Hepatic stellate cell (primary cell): ENCODE data around the gene MAP7D1.

Experiments
- DNase-seq: peaks from one replicate; pipeline ENCODE4 v3.0.0; 2011; ENCODE audit warnings: low spot score

The MAP7D1 gene

GRCh38 chr1:36126797-36127500, 29.0 kb upstream of the MAP7D1 start:
- no peak for DNase-seq

GRCh38 chr1:36128126-36128904, 27.6 kb upstream of the MAP7D1 start:
- DNase-seq, result no peak

GRCh38 chr1:36128905-36129206, 27.1 kb upstream of the MAP7D1 start:
- no peak for DNase-seq

GRCh38 chr1:36132029-36132428, 23.9 kb upstream of the MAP7D1 start:
- no peak for DNase-seq

GRCh38 chr1:36133484-36133883, 22.5 kb upstream of the MAP7D1 start:
- DNase-seq, result peak; percentile 69

GRCh38 chr1:36134031-36134430, 21.9 kb upstream of the MAP7D1 start:
- no peak for DNase-seq

- peak; percentile 52 for DNase-seq
These were observed 21.2 kb upstream of the MAP7D1 start for GRCh38 chr1:36134505-36135329.

- DNase-seq, result no peak
These were observed 20.7 kb upstream of the MAP7D1 start for GRCh38 chr1:36135330-36135667.

GRCh38 chr1:36135796-36136195, 20.2 kb upstream of the MAP7D1 start:
- no peak for DNase-seq

- peak; percentile 88 for DNase-seq
These were observed 19.4 kb upstream of the MAP7D1 start for GRCh38 chr1:36136535-36136934.

GRCh38 chr1:36137226-36137625, 18.7 kb upstream of the MAP7D1 start:
- no peak for DNase-seq

- DNase-seq, result no peak
These were observed 18.2 kb upstream of the MAP7D1 start for GRCh38 chr1:36137776-36138175.

- no peak for DNase-seq
These were observed 16.4 kb upstream of the MAP7D1 start for GRCh38 chr1:36139521-36139920.

- no peak for DNase-seq
These were observed 13.8 kb upstream of the MAP7D1 start for GRCh38 chr1:36142121-36142520.

GRCh38 chr1:36143424-36143823, 12.5 kb upstream of the MAP7D1 start:
- no peak for DNase-seq

GRCh38 chr1:36144413-36144812, 11.5 kb upstream of the MAP7D1 start:
- no peak for DNase-seq

- DNase-seq, result no peak
These were observed 7.1 kb upstream of the MAP7D1 start for GRCh38 chr1:36148821-36149236.

- peak; percentile 98 for DNase-seq
These were observed 6.6 kb upstream of the MAP7D1 start, which contains the start of gene TRAPPC3 for GRCh38 chr1:36149237-36149972. TSS of gene TRAPPC3 (minus strand) at chr1:36149486. CDS start at chr1:36149378, 108 bp downstream.

GRCh38 chr1:36149973-36150295, 6.0 kb upstream of the MAP7D1 start:
- no peak for DNase-seq

GRCh38 chr1:36150296-36151133, 5.4 kb upstream of the MAP7D1 start:
- peak; percentile 94 for DNase-seq

GRCh38 chr1:36151134-36151844, 4.7 kb upstream of the MAP7D1 start:
- DNase-seq, result no peak
